Activated CD4-positive, CD25-positive, alpha-beta regulatory T cell (primary cell): ENCODE data around the gene TSGA10.
"Not testable (repeated sequence)": the region's sequence is repeated elsewhere in the genome, so short reads cannot be mapped to it uniquely, and the experiment has no call there.

ENCODE experiments used
- DNase-seq, 4 experiments: peaks; one replicate each; lab custom pipeline; 2025; lab: John Stamatoyannopoulos, UW

Gene TSGA10

DNA sequence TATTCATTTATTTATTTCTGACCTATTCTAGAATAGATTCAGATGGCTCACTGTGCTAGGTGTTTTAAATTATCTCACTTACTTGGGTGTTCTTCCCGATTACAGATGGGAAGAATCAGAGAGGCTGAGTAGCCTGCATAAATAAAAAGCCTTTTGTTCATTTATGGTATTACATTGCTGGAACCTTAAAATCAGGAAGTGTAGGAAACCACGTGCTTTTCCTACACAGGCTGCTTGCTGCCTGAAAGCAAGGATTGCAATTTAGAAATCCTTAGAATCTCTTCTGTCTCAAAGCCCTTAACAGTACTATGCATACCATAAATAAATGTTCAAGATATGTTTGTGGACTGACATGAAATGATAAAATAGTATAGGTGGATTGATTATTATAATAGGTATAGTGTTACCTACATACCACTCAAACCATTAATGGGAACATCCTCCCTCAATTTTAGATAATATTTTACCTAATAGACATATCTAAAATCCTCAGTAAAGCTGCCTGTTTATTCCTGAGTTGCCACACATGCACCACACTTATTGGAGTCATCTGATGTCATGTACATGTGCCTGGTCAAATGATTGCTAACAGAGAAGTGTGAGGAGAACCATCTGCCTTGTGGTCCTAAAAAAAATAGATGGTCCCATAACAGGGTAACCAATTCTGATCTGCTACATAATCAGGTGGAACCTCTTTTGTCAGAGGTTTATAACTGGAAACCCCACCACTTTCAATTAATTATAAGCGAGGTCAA, 86.7 kb downstream of the TSGA10 start:
- DNase-seq, result no peak

GRCh38 chr2:99066075-99066958, 88.4 kb downstream of the TSGA10 start:
- DNase-seq, result no peak

DNA sequence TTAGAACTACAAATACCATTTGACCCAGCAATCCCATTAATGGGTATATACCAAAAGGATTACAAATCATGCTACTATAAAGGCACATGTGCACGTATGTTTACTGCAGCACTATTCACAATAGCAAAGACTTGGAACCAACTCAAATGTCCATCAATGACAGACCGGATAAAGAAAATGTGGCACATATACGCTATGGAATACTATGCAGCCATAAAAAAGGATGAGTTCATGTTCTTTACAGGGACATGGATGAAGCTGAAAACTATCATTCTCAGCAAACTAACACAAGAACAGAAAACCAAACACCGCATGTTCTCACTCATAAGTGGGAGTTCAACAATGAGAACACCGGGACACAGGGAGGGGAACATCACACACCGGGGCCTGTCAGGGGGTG, 105.6 kb downstream of the TSGA10 start:
- not testable (repeated sequence) for DNase-seq

GRCh38 chr2:99040736-99041300, 113.9 kb downstream of the TSGA10 start:
- not testable (repeated sequence) for DNase-seq

DNA sequence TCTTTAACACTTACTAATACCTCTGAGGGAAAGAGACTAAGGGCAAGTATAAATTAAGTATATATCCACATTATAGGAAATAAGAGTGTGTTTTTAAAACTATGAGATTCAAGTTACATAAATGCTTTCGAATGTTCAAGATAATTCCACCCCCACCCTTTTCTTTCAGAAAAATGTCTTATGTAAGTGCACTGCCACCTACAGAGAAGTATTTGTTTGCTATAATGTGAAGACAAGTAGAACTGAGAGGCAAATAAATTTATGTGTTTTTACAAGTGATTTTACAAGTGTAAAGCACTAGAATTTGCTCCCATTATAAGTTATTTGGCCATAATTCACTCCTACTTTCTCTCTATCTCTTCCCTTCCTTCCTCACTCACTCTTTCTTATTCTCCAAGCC, 118.8 kb downstream of the TSGA10 start:
- no peak for DNase-seq

GRCh38 chr2:99032786-99033185, 122.0 kb downstream of the TSGA10 start:
- DNase-seq, result no peak

DNA sequence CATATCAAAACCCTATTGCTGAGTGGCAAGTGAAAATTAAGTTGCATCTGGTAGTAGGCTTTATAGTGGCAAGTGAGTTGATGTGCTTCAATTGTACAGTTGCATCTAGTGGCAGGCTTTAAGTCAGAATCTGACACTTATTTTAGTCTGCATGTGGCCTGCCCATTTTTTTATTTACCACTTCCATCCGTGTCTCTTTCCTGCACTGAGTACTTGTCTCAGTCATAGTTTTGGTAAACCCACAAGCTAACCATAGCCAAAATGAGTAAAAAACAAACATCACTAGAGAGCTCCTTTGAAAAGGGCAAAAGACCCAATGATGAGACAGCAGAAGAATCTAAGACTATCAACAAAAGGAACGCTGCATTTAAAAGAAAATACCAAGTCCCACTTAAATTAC, 122.7 kb downstream of the TSGA10 start:
- no peak for DNase-seq

- DNase-seq, result no peak
These were observed 123.3 kb downstream of the TSGA10 start for GRCh38 chr2:99031481-99031880.

DNA sequence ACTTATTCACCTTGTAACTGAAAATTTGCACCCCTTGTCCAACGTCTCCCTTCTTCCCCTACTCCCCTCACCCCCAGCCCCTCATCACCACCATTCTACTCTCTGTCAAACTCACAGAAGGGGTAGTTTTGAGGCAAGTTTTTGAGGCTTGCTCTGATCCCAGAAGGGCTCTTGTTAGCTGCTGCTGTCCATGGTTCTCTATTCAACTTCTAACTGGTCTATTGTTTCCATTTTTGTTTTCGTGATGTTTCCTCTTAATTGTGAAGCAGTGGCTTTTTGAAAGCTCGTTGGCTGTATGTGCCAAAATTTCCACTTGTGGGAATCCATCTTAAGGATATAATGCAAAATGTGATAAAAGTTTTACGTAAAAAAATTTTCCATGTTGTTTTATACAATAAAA, 126.2 kb downstream of the TSGA10 start:
- DNase-seq, result no peak

DNA sequence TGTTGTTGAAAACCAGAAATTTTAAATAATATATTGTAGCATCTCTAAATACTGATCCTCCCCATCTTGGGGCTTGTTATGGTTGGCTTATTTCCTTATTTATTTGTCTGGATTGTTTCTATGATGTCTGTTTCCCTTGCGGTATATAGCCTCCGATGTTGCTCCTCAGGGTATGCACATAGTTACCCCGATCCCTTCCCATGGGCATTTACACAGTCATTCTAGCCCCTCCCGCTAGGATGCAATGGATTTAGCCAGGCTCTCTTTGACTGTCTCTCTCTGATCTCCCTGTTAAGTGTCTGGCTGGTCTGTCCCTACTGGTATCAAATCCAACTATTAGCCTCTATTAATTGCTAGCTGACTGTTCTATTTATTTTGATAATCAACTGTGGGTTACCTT, 126.9 kb downstream of the TSGA10 start:
- no peak for DNase-seq

DNA sequence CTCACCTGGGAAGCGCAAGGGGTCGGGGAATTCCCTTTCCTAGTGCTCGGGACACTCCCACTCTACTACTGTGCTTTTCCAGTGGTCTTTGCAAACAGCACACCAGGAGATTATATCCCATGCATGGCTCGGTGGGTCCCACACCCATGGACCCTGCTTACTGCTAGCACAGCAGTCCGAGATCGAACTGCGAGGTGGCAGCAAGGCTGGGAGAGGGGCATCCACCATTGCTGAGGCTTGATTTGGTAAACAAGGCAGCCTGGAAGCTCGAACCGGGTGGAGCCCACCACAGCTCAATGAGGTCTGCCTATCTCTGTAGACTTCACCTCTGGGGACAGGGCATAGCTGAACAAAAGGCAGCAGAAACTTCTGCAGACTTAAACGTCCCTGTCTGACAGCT, 154.0 kb downstream of the TSGA10 start:
- DNase-seq, result no peak

- DNase-seq, result not testable (repeated sequence)
These were observed 166.0 kb downstream of the TSGA10 start for GRCh38 chr2:98988695-98989094.

DNA sequence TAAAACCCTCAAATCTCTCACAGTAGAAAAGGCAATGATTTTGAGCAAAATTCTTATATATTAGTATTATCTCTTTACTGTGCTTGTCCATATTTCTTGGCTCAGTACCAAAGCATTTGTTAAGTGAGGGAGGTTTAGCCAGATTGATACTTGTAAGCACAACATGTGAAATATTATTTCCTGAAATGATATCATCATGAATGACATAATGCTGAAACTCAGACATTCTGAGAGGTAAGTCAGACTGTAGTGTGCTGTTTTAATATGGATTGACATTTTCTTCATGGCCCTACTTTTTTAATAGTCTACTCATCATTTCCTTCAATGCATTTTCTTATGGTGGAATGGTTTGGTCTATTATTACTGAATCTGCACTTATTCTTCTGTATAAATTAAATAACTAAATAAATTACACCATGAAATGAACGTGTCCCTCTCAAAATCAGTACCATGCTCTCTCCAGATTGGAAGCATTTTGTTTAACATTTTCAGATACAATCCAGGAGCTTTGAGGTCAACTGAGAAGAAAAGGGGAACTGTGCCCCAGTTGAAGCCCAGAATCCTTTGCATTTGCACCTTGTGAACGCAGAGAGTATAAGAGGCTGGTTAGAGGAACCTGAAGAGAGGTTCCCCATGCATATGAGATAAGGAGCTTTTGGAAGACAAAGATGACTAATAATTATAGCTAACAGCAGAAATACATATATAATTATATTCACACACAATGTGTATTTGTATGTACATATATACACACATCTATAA, 168.7 kb downstream of the TSGA10 start:
- DNase-seq, result no peak

DNA sequence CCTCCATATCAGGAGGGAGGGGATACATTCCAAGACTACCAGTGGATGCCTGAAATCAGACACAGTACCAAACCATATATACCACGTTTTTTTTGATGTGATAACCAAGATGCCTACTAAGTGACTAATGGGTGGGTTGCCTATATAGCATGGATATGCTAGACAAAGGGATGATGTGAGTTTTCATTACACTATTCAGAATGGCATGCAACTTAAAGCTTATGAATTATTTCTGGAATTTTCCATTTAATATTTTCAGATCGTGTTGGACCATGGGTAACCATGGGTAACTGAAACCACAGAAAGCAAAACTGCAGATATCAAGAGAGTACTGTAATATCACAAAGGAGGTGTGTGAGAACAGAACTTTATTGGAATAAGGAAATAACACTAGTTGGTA, 179.1 kb downstream of the TSGA10 start:
- DNase-seq, result no peak

DNA sequence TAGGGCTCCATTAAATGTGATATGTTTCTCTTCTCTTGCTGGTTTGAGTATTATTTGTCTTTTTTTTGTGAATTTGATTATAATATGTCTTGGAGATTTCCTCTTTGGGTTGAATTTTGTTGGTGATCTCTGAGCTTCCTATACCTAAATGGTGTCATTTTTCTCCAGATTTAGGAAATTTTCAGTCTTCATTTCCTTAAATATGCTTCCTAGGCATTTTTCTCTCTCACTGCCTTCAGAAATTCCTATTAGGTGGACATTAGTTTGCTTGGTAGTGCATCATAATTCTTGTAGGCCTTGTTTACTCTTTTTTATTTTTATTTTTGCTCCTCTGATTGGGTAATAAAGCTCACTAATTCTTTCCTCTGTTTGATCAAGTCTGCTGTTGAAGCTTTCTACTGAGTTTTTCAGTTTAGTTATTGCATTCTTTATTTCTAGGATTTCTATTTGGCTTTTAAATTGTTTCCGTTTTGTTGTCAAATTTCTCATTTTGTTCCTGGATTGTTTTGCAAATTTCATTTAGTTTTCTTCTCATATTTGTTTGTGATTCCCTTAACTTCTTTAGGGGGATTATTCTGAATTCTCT, 182.1 kb downstream of the TSGA10 start:
- DNase-seq, result no peak

GRCh38 chr2:98959810-98960507, 194.8 kb downstream of the TSGA10 start:
- no peak for DNase-seq

- no peak for DNase-seq
These were observed 201.8 kb downstream of the TSGA10 start for GRCh38 chr2:98952966-98953365.

DNA sequence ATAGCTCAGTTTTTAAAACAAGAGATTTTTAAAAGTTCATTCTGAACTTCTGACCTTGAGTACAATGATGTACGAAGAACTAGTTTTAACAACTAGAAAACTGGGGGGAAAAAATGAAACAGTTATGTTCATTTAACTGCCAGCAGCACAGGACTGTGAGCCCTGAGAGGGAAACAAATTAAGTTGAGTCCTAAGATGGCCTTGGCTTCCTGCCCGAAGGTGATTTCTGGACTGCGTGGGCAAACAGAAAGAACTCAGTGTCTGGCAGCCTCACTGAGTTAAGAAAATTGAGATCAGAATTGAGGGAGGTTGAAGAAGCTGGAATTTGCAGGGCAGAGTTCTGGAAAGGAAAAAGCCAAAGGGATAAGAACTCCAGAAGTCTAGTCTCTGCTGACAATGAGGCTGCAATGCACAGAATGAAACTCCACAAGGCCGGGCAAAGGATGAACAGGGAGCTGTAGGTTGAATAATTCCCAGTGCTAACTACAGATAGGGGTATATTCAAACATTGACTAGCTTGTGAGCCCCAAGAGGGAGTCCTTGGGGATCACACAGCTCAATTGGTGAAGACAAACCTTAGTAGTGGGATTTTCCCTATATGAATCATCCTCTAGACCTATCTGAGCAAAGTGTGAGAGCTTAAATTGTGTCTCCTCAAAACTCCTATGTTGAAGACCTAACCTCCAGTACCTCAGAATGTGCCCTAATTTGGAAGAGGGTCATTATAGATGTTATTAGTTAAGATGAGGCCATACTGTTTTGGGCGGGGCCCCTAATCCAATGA, 205.6 kb downstream of the TSGA10 start:
- DNase-seq, result no peak

GRCh38 chr2:98947554-98947953, 207.2 kb downstream of the TSGA10 start:
- DNase-seq, result no peak
